ENCODE results near the gene APLF. TPM values are rescaled to one million over a fixed set of nuclear protein-coding genes. Genes with fewer than 3 reads are reported as not detected.
"Not testable (repeated sequence)": the region's sequence is repeated elsewhere in the genome, so short reads cannot be mapped to it uniquely, and the experiment has no call there.

APLF gene
- total RNA-seq, 1 donor from 2014 or later, result 11.6 TPM

DNA sequence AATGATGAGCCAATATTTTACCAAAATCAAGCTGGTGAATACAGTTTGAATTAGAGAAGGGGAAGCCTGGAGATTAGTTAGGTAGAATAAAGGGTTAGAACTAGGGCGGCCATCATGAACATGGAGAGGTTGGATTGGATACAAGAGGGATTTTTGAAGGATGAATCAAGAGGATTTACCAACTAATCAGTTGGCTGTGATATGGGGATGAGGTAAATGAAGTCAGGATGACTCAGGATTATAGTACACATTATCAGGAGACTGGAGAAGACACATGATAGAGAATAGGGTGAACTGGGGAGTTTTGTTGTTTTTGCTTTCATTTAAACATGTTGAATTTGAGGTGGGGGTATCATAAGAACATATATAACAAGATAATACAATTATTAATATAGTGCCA is 102.2 kb downstream of the APLF start:
- Mint-ChIP-seq H3K9me3 (ENCODE audit: low read depth) (peaks cover 7% of the 10 kb centered on the region), H3K27ac (no peak overlapping the region)

DNA sequence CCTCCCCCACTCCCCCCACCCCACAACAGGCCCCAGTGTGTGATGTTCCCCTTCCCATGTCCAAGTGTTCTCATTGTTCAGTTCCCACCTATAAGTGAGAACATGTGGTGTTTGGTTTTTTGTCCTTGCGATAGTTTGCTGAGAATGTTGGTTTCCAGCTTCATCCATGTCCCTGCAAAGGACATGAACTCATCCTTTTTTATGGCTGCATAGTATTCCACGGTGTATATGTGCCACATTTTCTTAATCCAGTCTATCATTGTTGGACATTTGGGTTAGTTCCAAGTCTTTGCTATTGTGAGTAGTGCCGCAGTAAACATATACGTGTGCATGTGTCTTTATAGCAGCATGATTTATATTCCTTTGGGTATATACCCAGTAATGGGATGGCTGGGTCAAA is 103.0 kb downstream of the APLF start:
- H3K27me3 Mint-ChIP-seq; H3K4me1 Mint-ChIP-seq (ENCODE audit: low read depth); DNase-seq (ENCODE audit: low spot score, unreplicated experiment); H3K4me3 Mint-ChIP-seq (ENCODE audit: low read depth); H3K27ac Mint-ChIP-seq; H3K36me3 Mint-ChIP-seq (ENCODE audit: insufficient read depth); H3K9me3 Mint-ChIP-seq (ENCODE audit: low read depth): not testable (repeated sequence)

More for the DNA sequence above, 102.2 kb downstream of the APLF start:
- H3K27me3 Mint-ChIP-seq, result no peaks in the 10 kb centered on the region
- no peaks in the 10 kb centered on the region for H3K4me1 Mint-ChIP-seq (ENCODE audit: low read depth)
- H3K4me3 Mint-ChIP-seq (ENCODE audit: low read depth), result no peak overlapping the region
- DNase-seq (ENCODE audit: low spot score, unreplicated experiment), result no peak
- TF ChIP-seq, protein P1, sequence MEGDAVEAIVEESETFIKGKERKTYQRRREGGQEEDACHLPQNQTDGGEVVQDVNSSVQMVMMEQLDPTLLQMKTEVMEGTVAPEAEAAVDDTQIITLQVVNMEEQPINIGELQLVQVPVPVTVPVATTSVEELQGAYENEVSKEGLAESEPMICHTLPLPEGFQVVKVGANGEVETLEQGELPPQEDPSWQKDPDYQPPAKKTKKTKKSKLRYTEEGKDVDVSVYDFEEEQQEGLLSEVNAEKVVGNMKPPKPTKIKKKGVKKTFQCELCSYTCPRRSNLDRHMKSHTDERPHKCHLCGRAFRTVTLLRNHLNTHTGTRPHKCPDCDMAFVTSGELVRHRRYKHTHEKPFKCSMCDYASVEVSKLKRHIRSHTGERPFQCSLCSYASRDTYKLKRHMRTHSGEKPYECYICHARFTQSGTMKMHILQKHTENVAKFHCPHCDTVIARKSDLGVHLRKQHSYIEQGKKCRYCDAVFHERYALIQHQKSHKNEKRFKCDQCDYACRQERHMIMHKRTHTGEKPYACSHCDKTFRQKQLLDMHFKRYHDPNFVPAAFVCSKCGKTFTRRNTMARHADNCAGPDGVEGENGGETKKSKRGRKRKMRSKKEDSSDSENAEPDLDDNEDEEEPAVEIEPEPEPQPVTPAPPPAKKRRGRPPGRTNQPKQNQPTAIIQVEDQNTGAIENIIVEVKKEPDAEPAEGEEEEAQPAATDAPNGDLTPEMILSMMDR (IDR thresholded peaks at IDR 0.05; ENCODE audit: unreplicated experiment), result no peak
- peaks cover 9% of the 10 kb centered on the region for H3K36me3 Mint-ChIP-seq (ENCODE audit: insufficient read depth)

- DNase-seq (ENCODE audit: low spot score, unreplicated experiment), result no peak
- Mint-ChIP-seq H3K9me3 (ENCODE audit: low read depth) (peaks cover 7% of the 10 kb centered on the region), H3K36me3 (ENCODE audit: insufficient read depth) (peaks cover 9% of the 10 kb centered on the region), H3K4me1 (ENCODE audit: low read depth) (no peaks in the 10 kb centered on the region), H3K27ac (no peak overlapping the region), H3K27me3 (no peaks in the 10 kb centered on the region), H3K4me3 (ENCODE audit: low read depth) (no peak overlapping the region)
- TF ChIP-seq, protein P1 (IDR thresholded peaks at IDR 0.05; ENCODE audit: unreplicated experiment), result no peak
These were observed 106.9 kb downstream of the APLF start for GRCh38 chr2:68574202-68574791.

DNA sequence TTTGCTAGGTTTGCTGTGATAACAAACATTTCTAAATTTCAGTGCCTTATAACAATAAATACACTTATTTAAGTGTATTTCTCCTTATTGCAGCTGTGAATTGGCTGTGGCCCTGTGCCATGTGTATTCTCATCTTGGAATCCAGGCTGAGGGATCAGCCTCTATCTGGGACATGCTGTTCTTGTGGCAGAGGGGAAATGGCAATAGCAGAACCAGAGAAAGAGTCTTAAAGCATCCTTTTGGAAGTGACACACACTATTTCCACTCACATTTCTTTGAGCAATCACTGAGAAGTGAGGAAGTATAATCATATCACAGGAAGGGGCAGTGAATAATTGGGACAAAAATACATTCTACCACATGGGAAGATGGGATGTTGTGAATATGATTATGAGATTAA is 109.8 kb downstream of the APLF start:
- H3K4me1 Mint-ChIP-seq (ENCODE audit: low read depth), result no peaks in the 10 kb centered on the region
- TF ChIP-seq, protein P1 (IDR thresholded peaks at IDR 0.05; ENCODE audit: unreplicated experiment), result no peak
- H3K9me3 Mint-ChIP-seq (ENCODE audit: low read depth), result no peaks in the 10 kb centered on the region
- H3K27me3 Mint-ChIP-seq, result no peaks in the 10 kb centered on the region
- no peak overlapping the region for H3K4me3 Mint-ChIP-seq (ENCODE audit: low read depth)
- no peak for DNase-seq (ENCODE audit: low spot score, unreplicated experiment)
- H3K27ac Mint-ChIP-seq, result no peak overlapping the region
- peaks cover 3% of the 10 kb centered on the region for H3K36me3 Mint-ChIP-seq (ENCODE audit: insufficient read depth)

DNA sequence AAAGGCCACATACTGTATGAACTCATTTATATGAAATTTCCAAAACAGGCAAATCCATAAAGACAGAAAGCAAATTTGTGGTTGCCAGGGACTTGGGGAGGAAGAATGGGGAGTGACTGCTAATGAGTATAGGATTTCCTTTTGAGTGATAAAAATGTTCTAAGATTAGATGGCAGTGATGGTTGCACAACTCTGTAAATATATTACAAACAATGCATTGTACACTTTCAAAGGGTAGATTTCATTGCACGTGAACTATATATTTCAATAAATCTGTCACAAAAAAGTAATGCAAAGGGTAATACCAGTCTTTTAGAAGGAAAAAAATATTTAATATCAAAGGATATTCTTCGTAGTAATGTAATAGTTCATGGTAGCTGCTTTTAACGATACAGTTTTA is 112.3 kb downstream of the APLF start:
- peaks cover 3% of the 10 kb centered on the region for H3K36me3 Mint-ChIP-seq (ENCODE audit: insufficient read depth)
- TF ChIP-seq, protein P1 (IDR thresholded peaks at IDR 0.05; ENCODE audit: unreplicated experiment), result no peak
- H3K9me3 Mint-ChIP-seq (ENCODE audit: low read depth), result no peaks in the 10 kb centered on the region
- no peak overlapping the region for H3K27ac Mint-ChIP-seq
- no peak overlapping the region for H3K4me3 Mint-ChIP-seq (ENCODE audit: low read depth)
- no peaks in the 10 kb centered on the region for H3K4me1 Mint-ChIP-seq (ENCODE audit: low read depth)
- no peak for DNase-seq (ENCODE audit: low spot score, unreplicated experiment)
- H3K27me3 Mint-ChIP-seq, result no peaks in the 10 kb centered on the region

DNA sequence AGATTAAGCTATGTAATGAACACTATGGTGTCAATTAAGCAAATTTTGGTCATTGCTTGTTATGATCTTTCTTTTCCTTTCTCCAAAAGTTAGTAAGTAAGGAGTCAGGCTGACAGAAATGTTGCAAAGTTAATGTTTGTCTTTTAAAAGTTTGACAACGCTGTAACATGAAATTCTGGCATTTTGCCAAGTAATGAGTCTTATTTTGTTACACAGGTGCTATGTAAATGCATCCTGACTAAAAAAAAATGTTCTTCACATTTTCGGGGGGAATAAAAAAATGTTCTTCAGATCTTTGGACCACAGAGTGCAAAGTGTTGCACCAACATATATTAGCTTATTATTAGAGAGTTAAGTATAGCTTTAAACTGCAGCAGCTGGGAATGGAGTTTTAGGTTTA is 121.2 kb downstream of the APLF start:
- peaks cover 3% of the 10 kb centered on the region for H3K4me1 Mint-ChIP-seq (ENCODE audit: low read depth)
- no peak for DNase-seq (ENCODE audit: low spot score, unreplicated experiment)
- TF ChIP-seq, protein P1 (IDR thresholded peaks at IDR 0.05; ENCODE audit: unreplicated experiment), result no peak
- no peak overlapping the region for H3K4me3 Mint-ChIP-seq (ENCODE audit: low read depth)
- H3K27ac Mint-ChIP-seq, result no peak overlapping the region
- no peaks in the 10 kb centered on the region for H3K27me3 Mint-ChIP-seq
- H3K36me3 Mint-ChIP-seq (ENCODE audit: insufficient read depth), result no peaks in the 10 kb centered on the region
- H3K9me3 Mint-ChIP-seq (ENCODE audit: low read depth), result no peaks in the 10 kb centered on the region
